HL-60 (cell line): ENCODE results near the gene TSSK6.

Source experiments
- DNase-seq, 2 experiments: peaks; one replicate each; pipeline ENCODE4 v3.0.0-alpha.2; 2010 to 2020; ENCODE audit warnings: low read depth in 1 of 2, low spot score in 1 of 2
- H3K27ac ChIP-seq: fragments of 250-450 bp; sonication (Bioruptor Pico); replicated peaks from 2 replicates; pipeline ENCODE4 v1.5.1; 2020; ENCODE audit warnings: mild to moderate bottlenecking, moderate library complexity
- H3K27me3 ChIP-seq: fragments of 250-450 bp; sonication (Bioruptor Pico); 2 replicates; pipeline ENCODE4 v1.5.1; 2021; ENCODE audit warnings: mild to moderate bottlenecking, moderate library complexity; ENCODE audit not compliant: insufficient read depth, poor library complexity, severe bottlenecking
- H3K4me3 ChIP-seq: replicated peaks from 2 replicates; pipeline ENCODE4 v1.5.1; 2011; ENCODE audit warnings: mild to moderate bottlenecking, control low read depth, low read length; ENCODE audit not compliant: insufficient read depth
- CTCF ChIP-seq: IDR thresholded peaks from one replicate; pipeline ENCODE4 v1.5.1; 2011; ENCODE audit warnings: low read length, control low read depth, inconsistent platforms; ENCODE audit not compliant: insufficient read depth
- GABPA ChIP-seq: IDR thresholded peaks from 2 replicates; pipeline ENCODE4 v1.6.1; 2012; ENCODE audit warnings: low read depth
- POLR2AphosphoS5 ChIP-seq: IDR thresholded peaks from 2 replicates; pipeline ENCODE4 v1.6.1; 2012; ENCODE audit warnings: low read depth
- REST ChIP-seq: IDR thresholded peaks from 2 replicates; pipeline ENCODE4 v1.6.1; 2012; ENCODE audit warnings: low read depth; ENCODE audit not compliant: insufficient replicate concordance
- SPI1 ChIP-seq: IDR thresholded peaks from 2 replicates; pipeline ENCODE4 v1.6.1; 2012; ENCODE audit warnings: low read depth, mild to moderate bottlenecking, borderline replicate concordance

Gene TSSK6

GRCh38 chr19:19486343-19487076, 28.8 kb downstream of the TSSK6 start:
- H3K27ac ChIP-seq: peak overlapping the region; percentile 33; the same call in 1 of the 2 replicates
- H3K27me3 ChIP-seq: no peaks in the 10 kb centered on the region
- no peak for DNase-seq
- TF ChIP-seq REST (no peak), SPI1 (no peak), GABPA (no peak)
- H3K4me3 ChIP-seq: no peak overlapping the region

- Histone ChIP-seq H3K27ac (no peak overlapping the region), H3K4me3 (no peak overlapping the region), H3K27me3 (no peaks in the 10 kb centered on the region)
- no peak for DNase-seq
- no peak for TF ChIP-seq GABPA
- TF ChIP-seq POLR2AphosphoS5: no peak
- no peak for TF ChIP-seq REST
- no peak for TF ChIP-seq CTCF
- no peak for TF ChIP-seq SPI1
Measured at GRCh38 chr19:19485998-19486290, 29.4 kb downstream of the TSSK6 start.

GRCh38 chr19:19485161-19485997, 30.0 kb downstream of the TSSK6 start:
- Histone ChIP-seq H3K4me3 (no peak overlapping the region), H3K27me3 (no peaks in the 10 kb centered on the region), H3K27ac (no peak overlapping the region)
- DNase-seq: no peak
- no peak for TF ChIP-seq REST
- peak; percentile 59; the same call in 1 of the 2 replicates for TF ChIP-seq SPI1
- no peak for TF ChIP-seq POLR2AphosphoS5
